ENCODE data around the gene ANGPTL2.

ANGPTL2 gene

GRCh38 chr9:127105805-127106465, 16.5 kb downstream of the ANGPTL2 start:
- in situ Hi-C loops (cut with HindIII; ENCODE audit: low sequenced_read_pairs) = no loop called here
- DNase-seq (ENCODE audit: low read depth, low spot score) = no peak
- no peak for TF ChIP-seq CTCF (IDR thresholded peaks at IDR 0.05; ENCODE audit: low read depth, low read length)
- no peak overlapping the region for H3K4me3 ChIP-seq (ENCODE audit: low read depth, low read length)

- in situ Hi-C loops (cut with HindIII; ENCODE audit: low sequenced_read_pairs) = no loop called here
- DNase-seq (ENCODE audit: low read depth, low spot score) = no peak
- H3K4me3 ChIP-seq (ENCODE audit: low read depth, low read length) = no peak overlapping the region
- TF ChIP-seq CTCF (IDR thresholded peaks at IDR 0.05; ENCODE audit: low read depth, low read length) = no peak
Observed at GRCh38 chr9:127104581-127105311, 17.7 kb downstream of the ANGPTL2 start.

- DNase-seq (ENCODE audit: low read depth, low spot score) = no peak
- in situ Hi-C loops (cut with HindIII; ENCODE audit: low sequenced_read_pairs) = no loop called here
- no peak overlapping the region for H3K4me3 ChIP-seq (ENCODE audit: low read depth, low read length)
- TF ChIP-seq CTCF (IDR thresholded peaks at IDR 0.05; ENCODE audit: low read depth, low read length) = no peak
Observed at GRCh38 chr9:127102788-127103187, 19.6 kb downstream of the ANGPTL2 start.

GRCh38 chr9:127102176-127102575, 20.3 kb downstream of the ANGPTL2 start:
- DNase-seq (ENCODE audit: low read depth, low spot score) = peak; percentile 6
- no peak for TF ChIP-seq CTCF (IDR thresholded peaks at IDR 0.05; ENCODE audit: low read depth, low read length)
- no peak overlapping the region for H3K4me3 ChIP-seq (ENCODE audit: low read depth, low read length)
- in situ Hi-C loops (cut with HindIII; ENCODE audit: low sequenced_read_pairs) = no loop called here

- no peak overlapping the region for H3K4me3 ChIP-seq (ENCODE audit: low read depth, low read length)
- TF ChIP-seq CTCF (IDR thresholded peaks at IDR 0.05; ENCODE audit: low read depth, low read length) = no peak
- DNase-seq (ENCODE audit: low read depth, low spot score) = no peak
- in situ Hi-C loops (cut with HindIII; ENCODE audit: low sequenced_read_pairs) = no loop called here
Observed at GRCh38 chr9:127099664-127100063, 22.8 kb downstream of the ANGPTL2 start.

- H3K4me3 ChIP-seq (ENCODE audit: low read depth, low read length) = no peak overlapping the region
- in situ Hi-C loops (cut with HindIII; ENCODE audit: low sequenced_read_pairs) = no loop called here
- DNase-seq (ENCODE audit: low read depth, low spot score) = no peak
- no peak for TF ChIP-seq CTCF (IDR thresholded peaks at IDR 0.05; ENCODE audit: low read depth, low read length)
Observed at GRCh38 chr9:127098916-127099553, 23.4 kb downstream of the ANGPTL2 start.
